ENCODE measurements around the gene SEMA6C.
A peak's percentile ranks its signal among the peaks of the same experiment; 100 is the strongest.

SEMA6C gene

DNA sequence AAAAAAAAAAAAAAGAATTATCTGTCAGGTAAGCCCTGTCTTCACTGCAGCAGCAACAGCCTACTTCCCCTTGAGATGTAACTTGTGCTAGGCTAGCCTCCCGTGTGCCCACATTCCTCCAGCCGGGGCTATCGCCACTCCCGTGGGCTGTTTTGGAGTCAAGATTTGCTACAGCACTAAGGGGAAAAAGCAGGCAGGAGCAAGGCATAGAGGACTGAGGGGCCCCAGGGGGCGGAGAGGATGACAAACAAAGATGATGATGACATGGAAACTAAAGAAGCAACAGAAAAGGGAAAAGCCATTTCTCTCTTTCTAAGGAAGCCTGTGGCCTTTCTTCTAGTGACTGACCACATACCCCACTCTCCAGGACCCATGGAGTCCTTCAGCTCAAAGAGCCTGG lies 11.9 kb upstream of the SEMA6C start:
- DNase-seq, result no peak

DNA sequence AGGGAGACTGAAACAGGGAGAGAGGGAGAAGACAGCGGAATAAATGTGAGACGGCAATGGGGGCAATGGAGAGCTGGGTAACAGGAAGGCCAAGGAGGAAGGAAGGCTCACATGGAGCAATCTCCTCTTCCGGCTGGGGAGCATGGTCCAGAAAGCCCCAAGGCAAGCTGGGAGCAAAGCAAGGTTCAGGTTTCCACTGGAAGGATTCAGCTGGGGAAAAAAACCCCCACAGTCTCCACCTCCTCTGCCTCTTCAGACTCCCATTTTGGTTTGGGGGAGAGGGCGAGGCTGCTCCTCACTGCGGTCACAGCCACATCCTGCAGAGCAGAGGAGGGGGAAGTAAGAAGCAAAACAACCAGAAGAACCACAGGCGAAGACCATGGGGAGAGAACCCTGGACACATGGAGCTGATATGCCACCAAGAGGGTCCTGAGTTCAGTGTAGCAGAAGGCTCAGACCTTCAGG lies 10.7 kb upstream of the SEMA6C start:
- peak; percentile 54 for DNase-seq

DNA sequence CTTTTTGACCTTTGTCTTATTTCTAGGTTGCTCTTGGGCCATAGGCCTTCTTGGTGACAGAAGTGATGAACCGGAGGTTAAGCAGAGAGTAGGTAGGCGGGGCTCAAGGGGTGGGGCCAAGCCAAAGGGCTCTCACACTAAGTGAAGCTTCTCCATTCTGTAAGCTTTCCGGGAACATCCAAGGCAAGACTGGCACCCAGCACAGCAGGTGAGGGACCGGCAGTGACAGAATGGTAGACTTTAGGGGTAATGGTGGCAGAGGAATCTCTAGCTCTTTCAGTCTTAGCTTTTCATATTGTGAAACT lies 10.0 kb upstream of the SEMA6C start, which contains the start of gene TNFAIP8L2:
TNFAIP8L2 (plus strand) TSS at position 135 of the 305 bp plus-strand sequence. CDS start 2,049 bp downstream, outside the sequence.
- peak; percentile 77 for DNase-seq

DNA sequence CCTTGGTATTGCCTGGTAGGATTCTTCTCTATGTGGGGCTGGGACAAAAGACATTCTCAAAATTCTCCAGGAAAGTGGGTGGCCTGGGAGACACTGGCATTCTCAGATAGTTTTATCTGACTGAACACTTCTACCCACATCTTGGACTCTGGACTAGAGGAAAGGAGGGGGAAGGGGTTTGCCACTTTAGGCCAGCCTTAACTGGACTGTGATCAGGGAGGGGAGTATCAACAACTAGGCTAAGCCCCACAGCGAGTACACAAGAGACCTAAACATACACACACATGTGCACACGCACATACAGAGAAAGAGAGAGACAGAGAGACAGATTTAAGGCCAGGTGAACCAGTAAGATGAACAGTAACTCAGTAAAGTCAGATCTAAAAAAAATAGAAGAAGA lies 1.2 kb upstream of the SEMA6C start:
- no peak for DNase-seq

DNA sequence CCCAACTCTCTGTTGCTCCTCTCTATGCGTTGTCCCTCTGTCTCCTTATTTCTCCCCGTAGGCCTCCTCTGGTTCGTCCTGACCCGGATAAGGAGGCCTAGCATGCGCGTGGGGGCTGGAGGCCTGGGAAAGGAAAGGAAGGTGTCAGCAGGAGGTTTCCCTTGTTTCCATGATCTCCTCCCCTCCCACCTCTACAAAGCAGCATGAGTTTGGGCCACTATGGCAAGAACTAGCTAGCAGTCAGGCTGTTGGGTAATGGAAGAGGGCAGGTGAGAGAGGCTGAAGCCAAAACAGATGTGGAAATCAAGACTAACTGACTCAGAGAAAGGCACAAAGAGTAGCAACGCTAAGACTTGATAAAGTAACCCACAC lies 687 bp upstream of the SEMA6C start:
- no peak for DNase-seq

DNA sequence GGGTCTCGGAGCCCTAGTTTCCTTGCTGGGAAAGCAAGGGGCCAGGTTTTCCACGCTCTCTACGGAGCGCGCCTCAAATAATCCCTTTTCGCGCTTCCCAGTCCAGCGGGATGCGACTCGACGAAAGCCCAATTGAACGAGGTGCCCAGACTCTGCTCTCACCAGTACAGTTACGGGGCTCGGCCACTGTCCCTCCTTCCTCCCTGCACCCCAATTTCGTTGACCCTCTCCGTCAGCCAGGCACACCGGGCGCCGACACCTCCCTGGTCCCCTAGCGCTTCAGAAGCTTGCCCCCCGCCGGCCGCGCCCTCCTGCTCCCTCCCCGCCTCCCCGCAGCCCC lies 389 bp downstream of the SEMA6C start:
- DNase-seq, result no peak

DNA sequence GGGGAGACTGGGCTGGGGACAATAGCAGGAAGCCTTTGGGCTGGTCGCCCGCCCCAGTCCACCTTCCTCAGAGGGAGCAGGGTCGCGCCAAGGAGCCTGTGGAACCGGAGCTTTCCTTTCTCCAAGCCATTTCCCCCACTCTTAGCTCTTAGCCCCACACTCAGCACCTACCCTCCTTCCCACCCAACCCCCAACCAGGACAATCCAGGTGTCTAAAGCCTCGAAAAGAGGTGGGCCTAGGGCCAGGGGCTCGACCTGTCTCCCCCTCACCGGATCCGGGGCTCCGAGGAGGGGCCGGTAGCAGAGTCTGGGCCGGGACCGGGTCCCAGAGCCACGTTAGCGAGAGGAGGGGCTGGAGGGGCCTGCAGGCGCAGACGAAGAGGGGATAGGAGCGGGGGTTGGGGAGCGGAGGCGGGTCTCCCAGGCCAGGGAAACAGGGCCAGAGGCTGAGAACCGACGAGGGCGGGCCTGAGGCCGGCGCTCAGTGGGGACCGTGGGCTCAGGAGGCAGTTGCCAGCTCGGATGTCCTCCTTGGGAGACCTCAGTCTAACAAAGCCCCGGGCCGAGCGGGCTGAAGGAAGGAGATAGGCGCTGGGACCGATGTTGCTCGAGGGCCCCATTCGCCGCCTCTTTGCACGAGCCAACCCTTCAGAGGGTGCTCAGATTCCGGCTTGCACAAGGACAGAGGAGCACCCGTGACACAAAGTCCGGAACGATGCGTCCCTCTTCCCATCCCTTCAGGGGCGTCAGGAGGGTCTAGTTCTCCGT lies 943 bp downstream of the SEMA6C start:
- DNase-seq, result no peak

DNA sequence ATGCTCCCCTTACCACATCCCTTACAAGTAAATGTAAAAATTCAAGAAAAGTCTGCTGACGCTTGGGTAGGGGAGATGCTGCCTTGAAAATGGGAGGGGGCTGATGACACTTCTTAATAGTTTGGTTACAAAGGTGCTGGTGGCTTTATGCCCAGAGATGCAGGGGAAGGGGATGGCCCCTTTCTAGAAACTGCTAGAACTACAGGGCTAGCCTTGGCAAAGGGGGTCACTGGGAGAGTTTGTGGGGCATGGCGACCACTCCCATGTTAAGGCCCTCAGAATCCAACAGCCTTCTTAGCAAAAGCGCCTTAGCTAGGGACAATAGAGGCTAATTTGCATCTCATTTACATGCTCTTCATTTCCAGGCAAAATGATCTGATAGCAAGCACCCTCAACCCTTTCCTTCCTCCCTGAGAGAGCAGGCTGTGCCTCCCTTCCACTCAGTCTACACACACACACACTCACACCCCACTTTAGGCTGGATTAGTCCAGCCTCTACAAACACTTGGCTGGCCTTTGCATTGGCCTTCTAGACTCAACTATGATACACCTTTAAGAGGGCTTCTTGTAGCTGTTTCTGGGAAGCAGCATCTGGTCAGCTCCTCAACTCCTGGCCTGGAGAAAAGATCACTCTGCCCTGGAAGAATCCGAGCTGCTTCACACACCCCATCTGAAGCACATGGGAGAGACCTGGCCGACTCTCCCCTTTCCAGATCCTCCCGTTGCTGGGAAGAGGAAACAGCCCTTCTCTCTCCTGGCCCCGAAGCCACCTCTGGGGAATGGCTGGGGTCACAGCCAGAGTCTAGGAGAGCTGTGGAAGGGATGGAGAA lies 1.7 kb downstream of the SEMA6C start:
- no peak for DNase-seq

DNA sequence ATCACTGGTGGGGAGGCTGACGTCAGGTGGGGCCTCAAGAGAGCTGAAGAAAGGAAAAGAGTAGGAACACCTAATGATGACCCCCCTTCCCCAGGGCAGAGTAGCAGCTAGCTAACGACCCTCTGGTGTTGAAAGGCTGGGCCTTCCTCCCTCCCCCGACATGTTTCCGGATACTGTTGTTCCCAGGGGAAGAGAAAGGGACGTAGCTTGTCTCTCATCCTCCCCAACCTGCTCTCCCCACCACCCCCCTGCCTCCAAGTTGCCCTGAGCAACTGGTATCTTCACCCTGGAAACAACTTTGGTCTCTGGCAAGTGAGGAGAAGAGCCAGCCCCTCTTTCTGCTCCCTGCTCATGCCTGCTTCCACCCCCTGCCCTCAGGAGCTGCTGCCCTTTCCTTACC lies 2.4 kb downstream of the SEMA6C start:
- DNase-seq, result no peak

DNA sequence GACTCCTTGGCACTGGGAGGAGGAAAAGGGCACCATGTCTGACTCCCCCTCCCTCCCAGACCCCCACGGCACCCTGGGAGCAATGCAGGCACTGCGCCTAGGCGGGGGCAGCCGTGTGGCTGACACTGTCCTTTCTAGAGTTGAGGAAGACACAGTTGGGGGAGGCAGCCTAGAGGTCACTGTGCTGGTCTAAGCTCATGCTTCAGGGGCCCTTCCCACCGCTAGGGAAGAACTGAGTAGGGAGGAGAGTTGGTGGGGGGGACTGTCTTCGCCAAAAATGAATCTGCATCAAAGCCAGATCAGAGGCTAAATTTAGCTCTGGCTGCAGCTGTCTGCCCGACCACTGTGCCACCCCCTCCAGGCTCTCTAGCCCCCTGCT lies 3.4 kb downstream of the SEMA6C start:
- DNase-seq, result no peak

DNA sequence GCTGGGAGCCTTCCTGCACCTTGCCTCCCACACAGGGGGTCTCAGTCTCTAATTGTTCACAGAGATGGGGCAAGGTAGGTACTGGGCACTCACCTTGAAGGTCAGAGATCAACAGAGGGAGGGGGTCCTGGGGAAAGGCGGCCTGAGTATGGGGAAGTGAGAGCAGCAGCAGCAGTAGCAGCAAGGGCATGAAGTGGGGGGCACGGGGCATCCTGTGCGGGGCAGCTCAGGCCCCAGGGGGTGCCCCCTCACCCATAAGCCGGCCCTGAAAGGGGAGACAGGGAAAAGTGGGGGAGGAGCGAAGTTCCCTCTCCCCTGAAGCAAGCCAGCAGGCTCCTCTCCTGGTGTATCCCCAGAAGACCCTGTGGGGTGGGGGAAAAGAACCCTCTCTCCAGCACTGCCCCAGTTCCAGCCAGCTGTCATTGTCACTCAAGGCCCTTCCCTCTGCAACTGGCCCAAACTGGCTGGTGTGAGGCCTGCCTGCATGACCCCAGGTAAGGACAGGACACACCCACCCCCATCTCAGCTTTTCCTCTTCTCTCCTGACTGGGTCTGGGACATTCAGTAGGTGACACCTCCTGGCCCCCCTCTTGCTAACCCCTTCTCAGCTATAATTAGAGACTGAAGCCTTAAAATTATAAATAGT lies 3.9 kb downstream of the SEMA6C start:
- no peak for DNase-seq

DNA sequence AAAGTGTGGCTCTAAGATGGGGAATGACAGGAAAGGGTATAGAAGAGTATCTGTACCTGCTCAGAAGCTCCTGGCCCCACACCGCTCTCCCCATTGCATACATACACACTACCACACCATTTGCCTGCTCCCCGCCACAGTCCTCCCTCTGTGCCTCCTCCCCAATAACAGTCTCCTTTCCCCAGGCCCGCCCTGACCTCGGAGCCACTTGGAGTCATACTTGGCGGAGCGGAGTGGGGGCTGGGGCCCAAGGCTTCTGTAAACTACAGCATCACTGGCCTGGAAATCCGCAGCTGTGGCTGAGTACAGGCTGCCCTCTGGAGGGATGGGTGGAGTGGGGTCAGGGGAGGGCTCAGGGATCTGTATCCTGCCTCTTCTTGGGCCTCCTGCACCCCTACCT lies 8.6 kb downstream of the SEMA6C start:
- DNase-seq, result peak; percentile 6

DNA sequence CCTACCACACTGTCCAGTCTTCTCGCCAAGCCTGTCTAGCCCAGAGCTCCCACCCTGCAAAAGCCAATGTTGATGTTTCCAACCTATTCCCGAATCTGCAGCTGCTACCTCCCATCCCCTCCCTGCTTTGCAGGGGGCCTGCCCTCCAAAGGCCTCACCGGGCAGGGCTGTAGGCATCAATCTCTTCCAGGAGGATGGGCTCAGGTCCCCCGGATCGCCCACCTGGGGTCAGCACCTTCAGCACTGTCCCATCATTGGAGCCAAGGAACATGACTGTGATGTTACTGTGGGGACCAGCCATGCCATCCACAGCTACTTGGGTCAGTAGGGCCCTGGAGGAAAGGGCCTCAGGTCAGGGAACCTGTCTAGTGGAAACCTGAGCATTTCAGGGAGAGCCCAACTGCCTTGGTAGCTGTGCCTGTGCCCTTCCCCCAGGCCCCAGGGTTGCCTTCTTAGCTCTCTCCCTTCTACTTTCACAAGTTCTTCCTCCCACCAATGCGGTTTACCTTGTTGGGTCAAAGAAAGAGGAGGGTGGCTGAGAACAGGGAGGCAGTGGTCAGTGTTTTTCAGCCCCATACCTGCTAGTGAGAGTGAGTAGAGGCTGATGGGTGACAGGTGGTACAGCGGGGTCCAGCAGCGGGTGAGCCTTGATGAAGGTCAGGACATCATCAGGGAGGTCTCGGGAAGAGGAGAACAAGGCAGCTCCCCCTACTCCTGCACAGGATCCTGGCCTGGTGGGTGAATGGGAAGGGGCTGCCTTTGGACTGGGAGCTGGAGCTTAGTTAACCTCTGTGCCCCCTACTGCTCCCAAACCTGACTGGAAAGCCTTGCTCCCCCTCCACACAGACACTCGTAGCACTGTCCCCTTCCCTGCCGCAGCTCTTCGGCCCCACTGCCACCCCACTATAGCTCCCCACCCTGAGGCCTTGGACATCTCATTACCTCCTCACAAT lies 10.7 kb downstream of the SEMA6C start:
- peak; percentile 25 for DNase-seq

DNA sequence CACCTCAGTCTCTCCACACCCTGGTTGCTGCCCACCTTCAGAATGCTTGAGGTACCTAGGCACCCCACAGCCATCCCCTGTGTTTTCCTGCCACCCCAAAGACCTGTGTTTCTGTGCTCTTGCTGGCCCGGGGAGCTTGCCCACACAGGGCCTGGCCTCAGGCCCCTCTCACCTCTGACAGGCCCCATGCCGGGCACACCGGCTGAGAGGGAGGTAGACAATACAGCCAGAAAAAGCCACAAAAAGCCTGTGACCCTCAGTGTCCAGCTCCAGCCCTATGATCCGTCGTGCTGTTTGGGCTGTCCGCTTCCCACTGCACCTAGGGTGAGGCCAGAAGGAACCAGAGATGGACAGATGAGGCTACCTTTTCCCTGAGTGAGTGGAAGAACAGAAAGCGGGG lies 11.4 kb downstream of the SEMA6C start:
- DNase-seq, result peak; percentile 20

DNA sequence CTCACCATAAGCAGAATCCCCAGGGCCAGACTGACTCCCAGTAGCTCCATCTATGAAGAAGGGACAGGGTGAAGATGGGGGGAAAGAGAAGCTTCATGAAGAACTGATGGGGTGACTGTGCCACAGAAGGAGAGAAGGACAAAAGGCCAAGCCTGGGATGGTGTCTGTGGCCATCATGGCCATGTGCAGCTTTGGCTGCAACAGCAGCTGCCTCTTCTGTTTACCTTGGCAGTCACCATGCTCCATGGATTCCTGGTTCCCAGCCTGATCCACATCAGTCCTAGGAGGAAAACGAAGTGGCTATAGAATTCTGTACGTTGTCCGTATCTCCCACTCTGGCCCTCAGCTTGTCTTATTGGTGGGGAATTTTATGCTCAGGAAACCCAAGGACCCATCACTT lies 12.0 kb downstream of the SEMA6C start:
- DNase-seq, result peak; percentile 16

DNA sequence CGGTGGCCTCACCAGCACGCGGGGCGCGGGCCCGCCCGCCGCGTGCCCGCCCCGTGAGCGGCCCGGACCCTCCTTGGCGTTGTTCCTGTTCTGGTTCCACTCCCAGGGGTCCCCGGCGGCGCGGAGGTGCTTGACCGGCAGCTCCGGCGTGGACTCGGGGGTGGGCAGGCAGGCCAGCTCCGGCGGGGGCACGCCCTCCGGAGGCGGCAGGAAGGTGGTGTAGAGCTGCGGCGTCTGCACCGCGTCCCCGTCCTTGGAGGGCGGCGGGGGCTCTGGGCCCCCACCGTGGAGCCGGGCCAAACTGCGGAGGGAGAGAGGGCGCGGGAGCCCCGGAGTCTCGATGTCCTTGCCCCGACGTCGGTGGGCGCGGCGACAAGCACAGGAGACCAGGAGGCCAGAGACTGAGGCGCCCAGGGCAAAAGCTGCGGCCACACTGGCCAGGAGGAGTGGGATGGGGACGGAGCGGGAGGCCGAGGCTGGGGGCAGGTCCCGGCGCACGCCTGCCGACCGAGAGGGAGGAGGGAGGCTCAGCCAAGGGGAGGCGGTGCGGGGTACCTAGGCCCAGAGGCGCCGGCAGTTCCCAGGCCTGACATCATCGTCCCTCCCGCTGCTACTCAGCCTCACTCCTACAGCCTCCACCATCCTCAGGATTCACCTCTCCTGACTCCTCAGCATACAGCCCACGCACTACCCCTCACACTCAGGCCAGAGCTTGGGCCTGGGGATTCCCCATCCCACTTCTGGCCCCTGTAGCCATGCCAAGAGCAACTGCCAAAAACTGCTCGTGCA lies 13.2 kb downstream of the SEMA6C start:
- DNase-seq, result peak; percentile 30

DNA sequence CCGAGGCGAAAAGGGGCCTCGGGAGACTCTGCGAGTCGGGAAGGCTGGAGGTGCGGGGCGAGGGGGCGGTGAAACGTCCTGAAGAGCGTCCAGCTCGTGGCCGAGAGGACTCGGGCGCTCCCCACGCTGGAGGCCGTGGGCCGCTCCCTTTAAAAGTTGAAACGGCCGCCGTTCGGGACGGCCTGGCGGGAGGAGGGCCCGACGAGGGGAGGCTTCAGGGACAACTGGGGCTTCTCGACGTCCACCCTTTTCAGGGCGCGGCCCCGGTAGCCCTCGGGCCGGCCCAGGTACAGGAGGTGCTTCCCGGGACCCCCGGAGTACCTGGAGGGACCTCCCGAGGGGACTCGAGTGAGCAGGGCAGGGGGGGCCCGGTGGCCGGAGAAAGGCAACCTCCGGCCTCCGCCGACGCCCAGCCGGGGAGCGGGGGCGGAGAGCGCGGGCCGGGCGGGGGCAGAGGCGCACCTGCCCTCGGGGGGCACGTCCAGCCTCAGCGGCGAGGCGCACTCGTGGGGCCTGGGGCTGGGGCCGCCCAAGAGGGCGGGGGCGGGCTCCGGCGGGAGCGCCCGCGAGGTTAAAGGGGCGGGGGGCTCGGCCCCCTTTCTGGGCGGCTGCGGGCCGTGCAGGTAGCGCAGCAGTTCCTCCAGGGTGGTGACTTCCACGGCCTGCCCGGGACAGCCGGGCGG lies 14.0 kb downstream of the SEMA6C start:
- peak; percentile 18 for DNase-seq

DNA sequence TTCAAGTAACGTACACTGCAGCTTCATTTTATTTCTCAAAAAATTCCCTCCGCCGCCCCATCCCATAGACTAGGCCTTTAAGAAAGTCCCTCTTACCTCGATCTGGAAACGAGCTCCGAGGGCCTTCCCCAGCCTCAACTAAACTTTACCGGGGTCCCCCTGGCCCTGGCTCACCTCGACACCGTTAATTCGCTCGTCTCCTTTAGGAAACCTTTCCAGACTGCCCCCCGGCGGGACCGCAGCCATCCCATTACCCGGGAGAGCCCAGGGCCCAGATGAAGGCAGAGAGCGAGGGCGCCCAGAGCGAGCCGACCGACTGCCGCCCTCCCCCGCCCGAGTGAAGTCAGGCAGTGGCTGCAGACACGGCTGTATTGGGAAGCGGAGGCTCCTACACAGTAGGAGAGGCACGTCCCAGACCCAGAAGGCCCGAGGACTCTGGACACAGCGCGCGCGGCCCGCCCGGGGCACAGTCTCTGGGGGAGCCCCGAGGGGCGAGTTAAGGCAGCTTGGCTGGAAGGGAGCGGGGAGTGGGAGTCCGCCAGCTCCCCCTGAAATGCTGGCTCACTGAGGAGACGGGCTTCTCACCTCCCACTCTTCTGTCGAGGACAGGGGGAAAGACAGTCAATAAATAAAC lies 14.6 kb downstream of the SEMA6C start:
- peak; percentile 26 for DNase-seq

DNA sequence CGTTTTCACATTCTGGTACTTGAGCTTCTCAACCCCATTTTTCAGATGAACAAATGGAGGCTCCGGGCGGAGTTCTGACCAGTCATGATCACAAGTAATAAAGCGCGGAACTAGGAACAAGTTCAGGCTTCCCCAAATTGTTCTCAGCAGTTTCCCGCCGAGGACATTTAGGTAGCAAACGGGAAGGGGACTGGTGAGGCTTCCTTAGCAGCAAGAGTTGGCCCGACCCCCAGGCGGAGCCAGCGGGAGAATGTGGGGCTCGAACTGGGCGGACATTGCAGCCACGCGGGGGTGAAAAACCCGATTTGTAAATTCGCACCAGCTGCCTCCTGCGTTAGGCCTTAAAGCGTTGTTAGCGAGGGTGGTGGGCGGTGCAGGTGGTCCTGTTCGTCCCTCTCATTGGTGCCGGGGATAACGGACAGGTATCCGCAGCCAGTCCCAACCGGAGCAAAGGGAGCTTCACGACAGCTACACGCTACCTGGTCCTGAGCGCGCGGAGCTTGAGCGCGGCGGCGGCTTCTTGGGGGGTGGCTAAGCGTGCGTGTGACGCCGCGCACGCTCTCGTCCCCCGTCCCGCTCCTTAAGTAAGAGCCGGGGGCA lies 15.3 kb downstream of the SEMA6C start:
- DNase-seq, result peak; percentile 64

DNA sequence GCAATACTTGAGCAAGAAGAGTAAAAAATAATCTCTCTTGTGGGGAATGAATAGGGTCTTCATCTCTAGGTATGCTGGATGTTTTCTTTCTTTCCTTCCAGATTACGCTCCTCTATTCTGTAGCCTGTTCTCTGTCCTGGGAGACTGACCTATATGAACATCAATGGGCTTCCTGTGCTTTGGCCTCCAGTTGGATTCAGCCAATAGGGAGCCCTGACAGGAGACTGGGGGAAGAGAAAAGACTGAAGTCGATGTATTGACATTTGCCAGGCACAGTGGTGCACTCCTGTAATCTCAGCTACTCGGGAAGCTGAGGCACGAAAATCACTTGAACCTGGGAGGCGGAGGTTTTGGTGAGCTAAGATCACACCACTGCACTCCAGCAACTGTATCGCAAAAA lies 17.6 kb downstream of the SEMA6C start:
- DNase-seq, result peak; percentile 9
